Testis (tissue), 5 donors: ENCODE results near the gene ORAI2. TPM values are rescaled to one million over a fixed set of nuclear protein-coding genes. Genes with fewer than 3 reads are reported as not detected.
A peak's percentile ranks its signal among the peaks of the same experiment; 100 is the strongest.

Experiments used
- DNase-seq: peaks from one replicate; pipeline ENCODE4 v3.0.0-alpha.2; 2019
- H3K27ac ChIP-seq, 2 donors: fragments of 200-600 bp; sonication (generic); one replicate each; pipeline ENCODE4 v1.5.1; 2019
- H3K27me3 ChIP-seq: fragments of 200-600 bp; sonication (generic); one replicate; pipeline ENCODE4 v1.5.1; 2019
- H3K36me3 ChIP-seq: fragments of 200-600 bp; sonication (generic); one replicate; pipeline ENCODE4 v1.5.1; 2017; ENCODE audit warnings: low read depth; ENCODE audit errors: missing control alignments
- H3K4me1 ChIP-seq: fragments of 200-600 bp; sonication (generic); one replicate; pipeline ENCODE4 v1.5.1; 2019
- H3K4me3 ChIP-seq, 2 donors: fragments of 200-600 bp; sonication (generic); one replicate each; pipeline ENCODE4 v1.5.1; 2017 to 2019
- H3K9me3 ChIP-seq: fragments of 200-600 bp; sonication (generic); one replicate; pipeline ENCODE4 v1.5.1; 2017
- POLR2A ChIP-seq: fragments of 450-650 bp; IDR thresholded peaks from one replicate; pipeline ENCODE4 v1.6.1; 2017; ENCODE audit warnings: antibody characterized with exemption, mild to moderate bottlenecking, moderate library complexity
- WGBS, 2 donors: methylation state at CpG; one replicate each; pipeline ENCODE4 v1.1.5; 2018; 5-methylcytosine and 5-hydroxymethylcytosine counted together
- intact Hi-C: fragments of 100-400 bp; cut with DNase I; formaldehyde crosslinking; loops from one replicate; pipeline ENCODE4 v1.15.1; 2023; ENCODE audit warnings: low total_unique reads
- long read RNA-seq, 2 donors: transcript quantifications; one replicate each; lab custom pipeline, GENCODE V29; 2026
- polyA plus RNA-seq: library from polyadenylated mRNA; stranded (reverse); fragments of 350-450 nt; fragmentation: Illumina TruSeq; extraction: RNeasy Lipid Tissue Mini Kit (QIAGEN cat#74804); gene quantifications from one replicate; pipeline ENCODE4 v1.2.3, GENCODE V29; 2014; ENCODE audit warnings: low read depth, low replicate concordance; ENCODE audit not compliant: insufficient read depth
- total RNA-seq, 2 donors: library from RNA; depleted of rRNA; stranded (reverse); fragments of >200 nt; gene quantifications; one replicate each; pipeline ENCODE4 v1.2.3, GENCODE V29; 2016
- TF ChIP-seq, protein P1 (sequence below), 3 experiments: fragments of 450-650 bp in 2 of 3; fragments of 200-600 bp in 1 of 3; sonication (generic) in 1 of 3; IDR thresholded peaks; one replicate each; pipeline ENCODE4 v1.5.1; 2016 to 2019; ENCODE audit warnings: antibody characterized with exemption in 3 of 3, mild to moderate bottlenecking in 2 of 3, moderate library complexity in 1 of 3

The ORAI2 gene
- 10 to 100 TPM in 1 of 2 donors, 1 to 10 TPM in 1; 9.7 to 10.3 TPM for total RNA-seq
- polyA plus RNA-seq, result 9.9 TPM
- long read RNA-seq, donor 1, partial matches to known transcripts, result 27 of 38 reads
- long read RNA-seq, donor 1, other reads (novel, unspliced or antisense), result 11 of 38 reads
- long read RNA-seq, donor 2, partial matches to known transcripts, result 0 of 1 reads
- long read RNA-seq, donor 2, other reads (novel, unspliced or antisense), result 0 of 1 reads

DNA sequence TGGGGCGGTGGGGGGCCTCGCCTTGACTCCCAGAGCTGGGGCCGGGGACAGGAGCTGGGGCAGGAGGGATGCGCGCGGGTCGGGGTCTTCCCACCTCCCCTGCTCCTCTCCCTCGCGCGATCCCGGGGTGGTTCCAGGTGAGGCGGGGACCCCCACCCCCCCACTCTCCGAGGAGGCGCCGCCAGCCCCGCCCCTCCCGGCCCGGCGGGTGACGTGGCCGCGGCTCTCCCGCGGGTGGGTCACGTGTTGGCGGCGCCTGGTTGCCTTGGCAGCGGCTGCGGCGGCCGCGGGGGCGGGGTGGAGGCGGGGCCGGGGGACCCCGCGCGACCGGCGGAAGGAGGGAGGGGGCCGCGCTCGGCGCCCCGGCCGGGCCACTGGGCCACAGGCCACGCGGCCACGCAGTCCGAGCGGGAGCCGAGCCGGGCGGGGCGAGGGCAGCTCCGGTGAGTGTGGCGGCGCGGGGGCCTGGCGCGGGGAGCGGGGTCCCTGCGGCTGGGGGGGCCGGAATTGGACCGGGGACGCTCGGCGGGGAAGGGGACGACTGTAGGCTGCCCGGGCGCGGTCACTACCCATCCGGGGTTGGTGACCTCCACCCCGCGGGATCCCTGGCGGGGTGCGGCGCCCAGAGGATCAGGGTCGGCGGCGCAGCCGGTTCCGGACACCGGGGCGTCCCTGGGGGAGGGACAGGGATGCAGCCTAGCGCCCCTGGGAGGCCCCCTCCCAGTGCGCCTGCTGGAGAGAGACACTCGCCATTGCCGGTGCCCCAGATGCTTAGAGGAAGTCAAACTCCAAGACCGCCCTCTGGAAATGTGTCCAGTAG is at the start of gene ORAI2:
ORAI2 (plus strand) TSS at position 357 of the 820 bp plus-strand sequence. CDS start 5,382 bp downstream, outside the sequence.
- intact Hi-C loops, result no loop called here
- Histone ChIP-seq H3K27ac (peak within 1 kb of the TSS in 1 of 2 donors; percentile 64), H3K27me3 (no peaks in the 10 kb centered on the region), H3K4me1 (peaks cover 6% of the 10 kb centered on the region), H3K36me3 (no peaks in the 10 kb centered on the region), H3K4me3 (peak within 1 kb of the TSS; percentile 71 to 73), H3K9me3 (no peaks in the 10 kb centered on the region)
- DNase-seq, result peak; percentile 83
- 0 to 1% methylated on average over 4 to 44 of the region's 90 CpGs for whole genome bisulfite sequencing, 2 donors
- no peak for TF ChIP-seq POLR2A
- TF ChIP-seq, protein P1, sequence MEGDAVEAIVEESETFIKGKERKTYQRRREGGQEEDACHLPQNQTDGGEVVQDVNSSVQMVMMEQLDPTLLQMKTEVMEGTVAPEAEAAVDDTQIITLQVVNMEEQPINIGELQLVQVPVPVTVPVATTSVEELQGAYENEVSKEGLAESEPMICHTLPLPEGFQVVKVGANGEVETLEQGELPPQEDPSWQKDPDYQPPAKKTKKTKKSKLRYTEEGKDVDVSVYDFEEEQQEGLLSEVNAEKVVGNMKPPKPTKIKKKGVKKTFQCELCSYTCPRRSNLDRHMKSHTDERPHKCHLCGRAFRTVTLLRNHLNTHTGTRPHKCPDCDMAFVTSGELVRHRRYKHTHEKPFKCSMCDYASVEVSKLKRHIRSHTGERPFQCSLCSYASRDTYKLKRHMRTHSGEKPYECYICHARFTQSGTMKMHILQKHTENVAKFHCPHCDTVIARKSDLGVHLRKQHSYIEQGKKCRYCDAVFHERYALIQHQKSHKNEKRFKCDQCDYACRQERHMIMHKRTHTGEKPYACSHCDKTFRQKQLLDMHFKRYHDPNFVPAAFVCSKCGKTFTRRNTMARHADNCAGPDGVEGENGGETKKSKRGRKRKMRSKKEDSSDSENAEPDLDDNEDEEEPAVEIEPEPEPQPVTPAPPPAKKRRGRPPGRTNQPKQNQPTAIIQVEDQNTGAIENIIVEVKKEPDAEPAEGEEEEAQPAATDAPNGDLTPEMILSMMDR (IDR thresholded peaks at IDR 0.05), result no peak

DNA sequence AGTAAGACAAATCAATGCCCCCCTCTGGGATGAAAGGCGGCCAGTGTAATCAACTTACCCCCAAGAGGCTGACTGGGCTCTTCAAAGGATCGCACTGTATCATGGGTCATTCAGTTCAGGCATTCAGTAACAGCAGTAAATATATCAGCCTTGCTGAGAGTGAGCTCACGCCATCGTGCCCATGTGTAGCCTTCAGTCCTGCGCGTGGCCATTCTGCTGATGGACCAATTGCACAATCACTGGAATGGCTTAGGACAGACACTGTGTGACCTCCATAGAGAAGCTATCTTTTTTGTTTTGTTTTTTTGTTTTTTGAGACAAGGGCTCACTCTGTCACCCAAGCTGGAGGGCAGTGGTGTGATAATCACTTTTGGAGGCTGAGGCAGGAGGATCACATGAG is 46.3 kb upstream of the ORAI2 start:
- H3K36me3 ChIP-seq, result no peaks in the 10 kb centered on the region
- no peaks in the 10 kb centered on the region for H3K27me3 ChIP-seq
- H3K9me3 ChIP-seq, result no peaks in the 10 kb centered on the region
- WGBS, 2 donors, result 88 to 90% methylated on average over 6 of the region's 6 CpGs
- no peak overlapping the region for H3K4me3 ChIP-seq
- no peak overlapping the region for H3K27ac ChIP-seq
- TF ChIP-seq POLR2A, result no peak
- TF ChIP-seq, protein P1 (IDR thresholded peaks at IDR 0.05), result no peak
- no peak for DNase-seq
- H3K4me1 ChIP-seq, result no peaks in the 10 kb centered on the region
- intact Hi-C loops, result no loop called here

DNA sequence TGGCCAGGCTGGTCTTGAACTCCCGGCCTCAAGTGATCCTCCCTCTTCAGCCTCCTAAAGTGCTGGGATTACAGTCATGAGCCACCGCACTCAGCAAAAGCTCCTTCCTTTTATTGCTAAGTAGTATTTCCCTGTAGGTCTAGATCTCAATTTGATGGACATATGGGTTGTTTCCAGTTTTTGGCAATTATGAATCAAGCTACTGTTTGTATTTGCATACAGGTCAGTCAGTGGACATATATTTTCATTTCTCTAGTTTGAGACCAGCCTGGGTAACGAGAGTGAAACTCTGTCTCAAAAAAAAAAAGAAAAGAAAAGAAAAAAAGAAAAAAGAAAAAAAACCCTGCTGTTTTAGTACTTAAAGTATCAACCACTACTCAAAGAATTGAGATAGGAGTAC is 43.6 kb upstream of the ORAI2 start:
- Histone ChIP-seq H3K27me3 (no peaks in the 10 kb centered on the region), H3K4me1 (no peaks in the 10 kb centered on the region), H3K9me3 (no peaks in the 10 kb centered on the region), H3K36me3 (no peaks in the 10 kb centered on the region), H3K4me3 (no peak overlapping the region), H3K27ac (no peak overlapping the region)
- TF ChIP-seq, protein P1 (IDR thresholded peaks at IDR 0.05), result no peak
- TF ChIP-seq POLR2A, result no peak
- intact Hi-C loops, result loop anchor here (5.0 kb wide), 1 partner anchor 108 kb away; no protein-coding TSS in a partner anchor
- WGBS, 2 donors, result 78 to 89% methylated on average over 3 of the region's 3 CpGs
- DNase-seq, result no peak

DNA sequence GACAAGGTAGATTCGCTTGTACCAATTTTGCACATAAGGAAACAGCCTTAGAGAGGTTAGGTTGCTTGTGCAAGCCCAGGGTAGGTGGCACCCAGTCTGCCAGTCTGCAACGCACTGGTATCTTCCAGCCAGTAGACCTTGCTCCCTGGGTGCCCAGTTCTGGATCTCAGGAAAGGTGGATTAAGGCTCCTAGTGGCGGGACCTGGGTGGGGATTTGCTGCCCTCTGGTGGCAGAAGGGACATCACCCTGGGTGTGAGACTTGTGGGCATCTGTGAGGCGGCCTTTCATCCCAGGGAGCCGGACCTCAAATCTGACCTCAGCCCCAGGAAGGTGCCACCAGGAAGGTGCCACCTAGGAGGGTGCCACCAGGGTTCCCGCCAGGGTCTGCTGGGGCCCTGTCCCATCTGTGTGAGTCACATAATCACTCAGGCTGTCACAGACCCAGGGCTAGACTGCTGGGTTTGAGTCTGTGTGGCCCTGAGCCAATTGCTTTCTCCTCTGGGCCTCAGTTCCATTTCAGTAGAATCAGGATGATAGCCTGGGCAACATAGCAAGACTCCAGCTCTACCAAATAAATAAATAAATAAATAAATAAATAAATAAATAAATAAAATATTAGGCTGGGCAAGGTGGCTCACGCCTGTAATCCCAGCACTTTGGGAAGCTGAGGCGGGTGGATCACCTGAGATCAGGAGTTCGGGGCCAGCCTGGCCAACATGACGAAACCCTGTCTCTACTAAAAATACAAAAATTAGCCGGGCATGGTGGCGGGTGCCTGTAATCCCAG is 42.5 kb upstream of the ORAI2 start:
- H3K4me1 ChIP-seq, result no peaks in the 10 kb centered on the region
- H3K36me3 ChIP-seq, result no peaks in the 10 kb centered on the region
- H3K4me3 ChIP-seq, result no peak overlapping the region
- H3K27me3 ChIP-seq, result no peaks in the 10 kb centered on the region
- DNase-seq, result peak; percentile 81
- WGBS, 2 donors, result 79 to 80% methylated on average over 9 to 12 of the region's 12 CpGs
- intact Hi-C loops, result loop anchor here (5.0 kb wide), 1 partner anchor 109 kb away; no protein-coding TSS in a partner anchor
- H3K9me3 ChIP-seq, result no peaks in the 10 kb centered on the region
- no peak overlapping the region for H3K27ac ChIP-seq
- TF ChIP-seq POLR2A, result no peak
- TF ChIP-seq, protein P1 (IDR thresholded peaks at IDR 0.05), result peak; percentile 78 to 87 (median 82)
